HL-60 (cell line): ENCODE results near the gene FAM240B.

ENCODE experiments used
- GABPA ChIP-seq: IDR thresholded peaks from 2 replicates; pipeline ENCODE4 v1.6.1; 2012; ENCODE audit warnings: low read depth
- POLR2AphosphoS5 ChIP-seq: IDR thresholded peaks from 2 replicates; pipeline ENCODE4 v1.6.1; 2012; ENCODE audit warnings: low read depth
- TF ChIP-seq, protein P1 (sequence below): IDR thresholded peaks from one replicate; pipeline ENCODE4 v1.5.1; 2011; ENCODE audit warnings: low read length, control low read depth, inconsistent platforms; ENCODE audit not compliant: insufficient read depth

DNA sequence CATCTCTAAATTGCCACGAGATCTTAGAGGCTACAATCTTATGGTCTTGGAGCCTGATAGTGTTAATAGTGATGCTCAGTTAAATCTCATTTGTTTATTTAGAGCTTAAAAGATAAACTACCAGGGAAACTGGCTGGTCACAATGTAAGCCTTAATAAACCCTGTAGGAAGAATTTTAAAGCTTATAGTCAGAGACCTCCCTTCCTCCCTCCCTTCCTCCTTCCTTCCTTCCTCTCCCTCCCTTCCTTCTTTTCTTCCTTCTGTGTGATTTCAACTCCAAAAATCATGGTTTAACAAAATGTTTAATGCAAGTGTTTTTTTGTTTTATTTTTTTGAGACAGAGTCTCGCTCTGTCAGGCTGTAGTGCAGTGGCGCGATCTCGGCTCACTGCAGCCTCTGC lies 14.9 kb upstream of the FAM240B start:
- TF ChIP-seq POLR2AphosphoS5 = no peak
- TF ChIP-seq, protein P1, sequence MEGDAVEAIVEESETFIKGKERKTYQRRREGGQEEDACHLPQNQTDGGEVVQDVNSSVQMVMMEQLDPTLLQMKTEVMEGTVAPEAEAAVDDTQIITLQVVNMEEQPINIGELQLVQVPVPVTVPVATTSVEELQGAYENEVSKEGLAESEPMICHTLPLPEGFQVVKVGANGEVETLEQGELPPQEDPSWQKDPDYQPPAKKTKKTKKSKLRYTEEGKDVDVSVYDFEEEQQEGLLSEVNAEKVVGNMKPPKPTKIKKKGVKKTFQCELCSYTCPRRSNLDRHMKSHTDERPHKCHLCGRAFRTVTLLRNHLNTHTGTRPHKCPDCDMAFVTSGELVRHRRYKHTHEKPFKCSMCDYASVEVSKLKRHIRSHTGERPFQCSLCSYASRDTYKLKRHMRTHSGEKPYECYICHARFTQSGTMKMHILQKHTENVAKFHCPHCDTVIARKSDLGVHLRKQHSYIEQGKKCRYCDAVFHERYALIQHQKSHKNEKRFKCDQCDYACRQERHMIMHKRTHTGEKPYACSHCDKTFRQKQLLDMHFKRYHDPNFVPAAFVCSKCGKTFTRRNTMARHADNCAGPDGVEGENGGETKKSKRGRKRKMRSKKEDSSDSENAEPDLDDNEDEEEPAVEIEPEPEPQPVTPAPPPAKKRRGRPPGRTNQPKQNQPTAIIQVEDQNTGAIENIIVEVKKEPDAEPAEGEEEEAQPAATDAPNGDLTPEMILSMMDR = no peak
- no peak for TF ChIP-seq GABPA
